Measurements from ENCODE around the gene MRPL16. TPM values are rescaled to one million over a fixed set of nuclear protein-coding genes. Genes with fewer than 3 reads are reported as not detected.

MRPL16 gene
- total RNA-seq, 1 experiment from 2014 or later: 66.0 TPM

GRCh38 chr11:59769828-59770227 is 40.8 kb downstream of the MRPL16 start:
- H3K27me3 Mint-ChIP-seq (ENCODE audit: insufficient read depth, unreplicated experiment): no peaks in the 10 kb centered on the region
- no TSS peak for BruUV-seq (replicated peaks)
- TF ChIP-seq, protein P1, sequence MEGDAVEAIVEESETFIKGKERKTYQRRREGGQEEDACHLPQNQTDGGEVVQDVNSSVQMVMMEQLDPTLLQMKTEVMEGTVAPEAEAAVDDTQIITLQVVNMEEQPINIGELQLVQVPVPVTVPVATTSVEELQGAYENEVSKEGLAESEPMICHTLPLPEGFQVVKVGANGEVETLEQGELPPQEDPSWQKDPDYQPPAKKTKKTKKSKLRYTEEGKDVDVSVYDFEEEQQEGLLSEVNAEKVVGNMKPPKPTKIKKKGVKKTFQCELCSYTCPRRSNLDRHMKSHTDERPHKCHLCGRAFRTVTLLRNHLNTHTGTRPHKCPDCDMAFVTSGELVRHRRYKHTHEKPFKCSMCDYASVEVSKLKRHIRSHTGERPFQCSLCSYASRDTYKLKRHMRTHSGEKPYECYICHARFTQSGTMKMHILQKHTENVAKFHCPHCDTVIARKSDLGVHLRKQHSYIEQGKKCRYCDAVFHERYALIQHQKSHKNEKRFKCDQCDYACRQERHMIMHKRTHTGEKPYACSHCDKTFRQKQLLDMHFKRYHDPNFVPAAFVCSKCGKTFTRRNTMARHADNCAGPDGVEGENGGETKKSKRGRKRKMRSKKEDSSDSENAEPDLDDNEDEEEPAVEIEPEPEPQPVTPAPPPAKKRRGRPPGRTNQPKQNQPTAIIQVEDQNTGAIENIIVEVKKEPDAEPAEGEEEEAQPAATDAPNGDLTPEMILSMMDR (IDR thresholded peaks at IDR 0.05; ENCODE audit: insufficient read depth in 1 of 2, low read depth in 1 of 2, low read length in 1 of 2, severe bottlenecking in 1 of 2, unreplicated experiment in 1 of 2): no peak
- peaks cover 34% of the 10 kb centered on the region for H3K36me3 Mint-ChIP-seq (ENCODE audit: insufficient read depth, unreplicated experiment)
- POLR2A ChIA-PET: no interaction called here
- Histone ChIP-seq H3K4me3 (ENCODE audit: low read depth, low read length) (no peak overlapping the region), H3K36me3 (ENCODE audit: control insufficient read depth, insufficient read depth, low read length) (peaks cover 2% of the 10 kb centered on the region; the same call in 1 of the 2 replicates), H3K9me3 (no peaks in the 10 kb centered on the region), H3K4me1 (peaks cover 64% of the 10 kb centered on the region), H3K27me3 (replicated peaks; ENCODE audit: control insufficient read depth, insufficient read depth, low read length) (no peaks in the 10 kb centered on the region)
- intact Hi-C loops (cut with micrococcal nuclease; ENCODE audit: unreplicated experiment): no loop called here
- no peak overlapping the region for H3K4me3 Mint-ChIP-seq (ENCODE audit: unreplicated experiment)
- DNase-seq: no peak
- H3K4me1 Mint-ChIP-seq (ENCODE audit: low read depth, unreplicated experiment): peaks cover 31% of the 10 kb centered on the region
- no peaks in the 10 kb centered on the region for H3K9me3 Mint-ChIP-seq (ENCODE audit: unreplicated experiment)
- CTCF ChIA-PET: no interaction called here
- no peak overlapping the region for H3K27ac Mint-ChIP-seq (ENCODE audit: unreplicated experiment)

DNA sequence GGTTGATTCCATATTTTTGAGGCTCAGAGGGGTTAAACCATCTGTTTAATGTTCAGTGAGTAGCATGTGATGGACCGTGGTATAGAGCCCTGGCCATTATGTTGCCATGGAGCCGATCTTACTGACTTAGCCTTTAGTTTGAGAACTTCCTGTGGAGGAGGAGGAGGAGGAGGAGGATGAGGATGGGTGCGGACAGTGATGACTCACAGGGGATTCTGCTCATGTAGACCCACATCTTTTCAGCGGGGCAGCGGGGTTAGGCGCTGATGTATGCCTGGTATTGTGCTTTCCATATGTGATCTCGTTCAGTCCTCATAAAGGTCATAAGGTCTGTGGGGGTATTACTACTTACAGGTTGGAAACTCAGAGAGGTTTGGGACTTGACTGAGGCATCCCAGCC is 41.5 kb downstream of the MRPL16 start:
- Histone ChIP-seq H3K4me3 (ENCODE audit: low read depth, low read length) (no peak overlapping the region), H3K36me3 (ENCODE audit: control insufficient read depth, insufficient read depth, low read length) (peaks cover 2% of the 10 kb centered on the region; the same call in 1 of the 2 replicates), H3K4me1 (peaks cover 68% of the 10 kb centered on the region), H3K27me3 (replicated peaks; ENCODE audit: control insufficient read depth, insufficient read depth, low read length) (no peaks in the 10 kb centered on the region), H3K9me3 (no peaks in the 10 kb centered on the region)
- Mint-ChIP-seq H3K36me3 (ENCODE audit: insufficient read depth, unreplicated experiment) (peaks cover 32% of the 10 kb centered on the region), H3K27ac (ENCODE audit: unreplicated experiment) (no peak overlapping the region), H3K4me3 (ENCODE audit: unreplicated experiment) (no peak overlapping the region), H3K9me3 (ENCODE audit: unreplicated experiment) (no peaks in the 10 kb centered on the region), H3K4me1 (ENCODE audit: low read depth, unreplicated experiment) (peaks cover 37% of the 10 kb centered on the region), H3K27me3 (ENCODE audit: insufficient read depth, unreplicated experiment) (no peaks in the 10 kb centered on the region)
- ChIA-PET POLR2A (no interaction called here), CTCF (interaction anchor here (1.3 kb wide), 1 partner anchor 8 kb away, joined by 3 read pairs; no protein-coding TSS in a partner anchor)
- TF ChIP-seq, protein P1 (IDR thresholded peaks at IDR 0.05; ENCODE audit: insufficient read depth in 1 of 2, low read depth in 1 of 2, low read length in 1 of 2, severe bottlenecking in 1 of 2, unreplicated experiment in 1 of 2): no peak
- intact Hi-C loops (cut with micrococcal nuclease; ENCODE audit: unreplicated experiment): no loop called here
- DNase-seq: no peak
- BruUV-seq (replicated peaks): no TSS peak

DNA sequence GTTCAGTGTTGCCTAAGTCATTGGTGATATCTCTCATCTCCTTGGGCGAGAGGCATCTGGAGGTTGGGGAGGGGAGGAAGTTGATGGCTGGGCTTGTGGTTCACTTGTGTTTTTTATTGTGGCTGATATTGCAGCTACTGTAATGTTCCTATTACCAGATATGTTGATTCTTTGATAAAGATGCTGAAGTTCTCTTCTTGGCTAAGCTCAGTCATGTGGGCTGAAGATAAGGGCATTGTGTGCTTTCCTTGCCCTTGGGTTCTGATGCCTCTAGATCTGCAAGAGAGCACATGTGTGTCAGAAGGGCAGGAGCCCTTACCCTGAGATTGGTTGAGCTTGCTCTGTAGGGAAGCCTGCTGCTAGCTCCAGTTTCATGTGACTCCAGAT is 43.4 kb downstream of the MRPL16 start:
- Mint-ChIP-seq H3K4me3 (ENCODE audit: unreplicated experiment) (no peak overlapping the region), H3K27me3 (ENCODE audit: insufficient read depth, unreplicated experiment) (no peaks in the 10 kb centered on the region), H3K9me3 (ENCODE audit: unreplicated experiment) (no peaks in the 10 kb centered on the region), H3K36me3 (ENCODE audit: insufficient read depth, unreplicated experiment) (peaks cover 31% of the 10 kb centered on the region), H3K27ac (ENCODE audit: unreplicated experiment) (peak overlapping the region; percentile 43), H3K4me1 (ENCODE audit: low read depth, unreplicated experiment) (peaks cover 51% of the 10 kb centered on the region)
- no peak for DNase-seq
- Histone ChIP-seq H3K4me1 (peaks cover 66% of the 10 kb centered on the region), H3K4me3 (ENCODE audit: low read depth, low read length) (no peak overlapping the region), H3K27me3 (replicated peaks; ENCODE audit: control insufficient read depth, insufficient read depth, low read length) (no peaks in the 10 kb centered on the region), H3K9me3 (no peaks in the 10 kb centered on the region), H3K36me3 (ENCODE audit: control insufficient read depth, insufficient read depth, low read length) (peaks cover 2% of the 10 kb centered on the region; the same call in 1 of the 2 replicates)
- ChIA-PET POLR2A (interaction anchor here (0.7 to 1.3 kb wide), 4 partner anchors 9 to 98 kb away, joined by 3 to 4 read pairs (median 4); partner anchors contain the start of gene STX3), CTCF (interaction anchor here (1.6 kb wide), 1 partner anchor 11 kb away, joined by 3 read pairs; no protein-coding TSS in a partner anchor)
- TF ChIP-seq, protein P1 (IDR thresholded peaks at IDR 0.05; ENCODE audit: insufficient read depth in 1 of 2, low read depth in 1 of 2, low read length in 1 of 2, severe bottlenecking in 1 of 2, unreplicated experiment in 1 of 2): no peak
- intact Hi-C loops (cut with micrococcal nuclease; ENCODE audit: unreplicated experiment): no loop called here
- BruUV-seq (replicated peaks): no TSS peak

Measured in Caco-2 (cell line).